T47D (cell line): ENCODE data around the gene TRPM3.
A peak's percentile ranks its signal among the peaks of the same experiment; 100 is the strongest.

Experiments used
- DNase-seq, 2 experiments: peaks; one replicate each; pipeline versions ENCODE4 v3.0.0 to v3.0.0-alpha.2; 2011 to 2012; ENCODE audit warnings: low read depth in 1 of 2, low spot score in 1 of 2
- JUND ChIP-seq: IDR thresholded peaks from 2 replicates; pipeline ENCODE4 v1.6.1; 2012; ENCODE audit warnings: low read depth
- in situ Hi-C: cut with HindIII; loops from 2 replicates; pipeline ENCODE4 v1.10.0; 2016; ENCODE audit warnings: low sequenced_read_pairs, low pct_unique_long_range_greater_than_20kb

The TRPM3 gene

GRCh38 chr9:71090896-71091295 lies 30.5 kb downstream of the TRPM3 start:
- TF ChIP-seq JUND = no peak
- DNase-seq = no peak
- in situ Hi-C loops = no loop called here

DNA sequence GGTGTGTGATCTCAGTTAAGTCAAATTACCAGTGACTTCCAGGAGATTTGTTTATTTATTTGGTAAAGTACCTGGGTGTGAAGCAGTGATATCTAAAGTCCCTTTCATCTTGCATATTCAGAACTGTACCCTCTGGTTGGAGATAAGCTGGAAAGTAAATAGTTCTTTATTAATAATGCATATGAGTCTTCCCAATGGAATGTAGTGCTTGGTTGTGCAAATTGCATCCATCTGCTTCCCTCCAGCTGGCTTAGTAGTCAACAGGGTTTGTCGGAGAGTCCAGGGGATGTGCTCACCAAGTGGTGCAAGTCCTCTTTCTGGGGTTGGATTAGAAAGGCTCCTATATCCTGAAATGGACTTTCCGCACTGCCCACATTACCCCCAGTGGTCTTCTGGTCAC lies 42.0 kb downstream of the TRPM3 start:
- DNase-seq = no peak
- in situ Hi-C loops = no loop called here

DNA sequence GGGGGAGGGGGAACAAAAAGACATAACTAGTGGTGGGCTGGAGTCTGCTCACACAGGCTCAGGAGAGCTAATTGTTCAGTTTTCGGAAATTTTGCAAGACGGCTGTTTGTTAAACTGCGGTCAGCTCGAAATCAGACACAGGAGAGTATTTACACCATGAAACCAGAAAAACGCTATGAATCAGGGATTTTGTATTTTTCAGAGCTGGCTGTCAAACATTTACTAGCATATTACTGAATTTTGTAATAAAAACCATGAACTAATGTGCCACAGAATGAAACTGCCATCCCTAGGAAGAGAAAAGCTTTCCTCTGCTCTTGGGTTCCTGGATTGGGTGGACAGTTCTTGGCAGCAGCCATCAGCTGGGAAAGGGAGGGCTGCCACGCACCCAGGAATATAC lies 45.3 kb downstream of the TRPM3 start:
- TF ChIP-seq JUND = no peak
- in situ Hi-C loops = no loop called here
- DNase-seq = no peak

More for the DNA sequence above, 42.0 kb downstream of the TRPM3 start:
- no peak for TF ChIP-seq JUND

DNA sequence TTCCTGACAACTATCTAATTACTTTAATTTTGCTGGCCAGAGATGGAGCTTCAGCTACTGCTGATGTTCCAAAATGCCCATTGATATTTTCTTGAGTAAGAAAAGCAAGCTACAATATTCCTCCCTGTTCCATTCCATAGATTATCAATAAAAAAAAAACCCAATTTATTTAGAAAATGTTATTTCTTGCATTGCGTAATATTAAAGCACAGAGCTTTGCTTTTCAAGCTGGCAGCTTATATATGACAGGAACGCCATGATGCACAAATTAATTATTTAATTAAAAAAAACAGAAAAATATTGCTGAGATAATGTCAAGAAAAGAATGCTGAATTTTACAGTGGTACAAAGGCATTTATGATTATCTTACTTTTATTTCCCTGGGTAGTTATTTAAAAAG lies 47.9 kb downstream of the TRPM3 start:
- no peak for DNase-seq
- in situ Hi-C loops = no loop called here
- TF ChIP-seq JUND = no peak

- in situ Hi-C loops = no loop called here
- TF ChIP-seq JUND = no peak
- DNase-seq = no peak
These were observed 48.8 kb downstream of the TRPM3 start for GRCh38 chr9:71072587-71072986.

GRCh38 chr9:71071633-71072032 lies 49.8 kb downstream of the TRPM3 start:
- no peak for TF ChIP-seq JUND
- no peak for DNase-seq
- in situ Hi-C loops = no loop called here

GRCh38 chr9:71058660-71059059 lies 62.8 kb downstream of the TRPM3 start:
- DNase-seq = no peak
- no peak for TF ChIP-seq JUND
- in situ Hi-C loops = no loop called here

- TF ChIP-seq JUND = no peak
- in situ Hi-C loops = no loop called here
- DNase-seq = no peak
These were observed 69.1 kb downstream of the TRPM3 start for GRCh38 chr9:71052287-71052686.

DNA sequence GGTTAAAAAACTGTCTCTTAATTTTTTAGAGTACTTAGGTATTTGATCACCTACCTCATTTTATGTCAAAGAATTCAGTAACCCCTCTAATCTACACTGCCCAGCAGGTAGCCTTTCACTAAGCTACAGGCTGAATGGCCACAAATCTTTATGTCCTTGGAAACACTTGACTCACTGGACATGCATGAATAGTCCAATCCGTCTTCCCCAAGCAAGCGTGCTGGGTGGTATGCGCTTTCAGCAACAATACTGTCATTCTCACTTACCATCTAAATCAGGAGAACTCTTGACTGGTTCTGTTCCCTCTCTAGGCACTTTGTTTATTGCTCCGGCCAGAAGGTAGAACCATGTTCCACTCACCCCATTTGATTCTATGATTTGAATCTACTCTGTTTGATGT lies 73.1 kb downstream of the TRPM3 start:
- DNase-seq = no peak
- in situ Hi-C loops = no loop called here
- no peak for TF ChIP-seq JUND

DNA sequence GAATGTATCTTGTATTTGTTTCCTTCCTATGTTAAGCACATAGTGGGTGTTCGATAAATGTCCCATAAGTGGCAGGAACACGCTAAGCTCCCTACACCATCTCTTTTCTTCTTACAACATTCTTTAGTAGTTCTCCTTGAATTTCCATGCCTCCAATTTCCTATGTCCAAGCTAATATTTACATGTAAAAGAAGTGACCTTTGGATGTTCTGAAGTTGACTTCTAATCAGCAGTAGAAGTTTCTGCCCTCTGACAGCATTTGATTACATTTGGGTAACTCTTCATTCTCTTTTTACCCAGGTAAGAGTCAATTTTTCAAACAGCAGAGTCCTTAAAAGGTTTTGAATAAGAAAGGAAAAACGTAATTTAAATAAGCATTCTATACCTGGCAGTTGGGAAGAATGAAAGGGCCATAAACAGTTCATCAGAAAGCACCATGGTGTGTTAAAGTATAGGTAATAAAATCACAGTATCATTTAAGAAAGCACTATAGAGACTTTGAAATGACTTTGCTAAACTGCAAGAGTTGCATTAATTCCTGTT lies 78.9 kb downstream of the TRPM3 start:
- no peak for TF ChIP-seq JUND
- DNase-seq = no peak
- in situ Hi-C loops = no loop called here

DNA sequence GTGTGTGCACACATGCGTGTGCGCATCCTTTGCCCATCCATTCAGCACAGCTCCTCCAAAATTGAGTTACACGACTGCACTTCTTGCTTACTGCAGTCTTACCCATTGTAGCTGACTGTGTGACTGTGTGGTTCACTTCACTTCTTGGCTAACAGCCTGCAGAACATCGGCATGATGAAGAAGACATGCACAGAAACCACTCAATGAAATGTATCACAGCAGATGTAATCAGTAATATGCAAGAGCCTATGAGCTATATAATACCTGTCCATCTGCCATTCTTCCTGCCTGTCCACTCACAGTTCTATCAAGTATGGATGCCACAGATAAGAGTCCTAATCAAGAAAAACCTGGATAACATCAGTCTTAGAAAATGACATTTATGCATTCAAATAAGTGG lies 83.9 kb downstream of the TRPM3 start:
- DNase-seq = no peak
- in situ Hi-C loops = no loop called here
- no peak for TF ChIP-seq JUND

GRCh38 chr9:71036501-71036900 lies 84.9 kb downstream of the TRPM3 start:
- TF ChIP-seq JUND = no peak
- peak in 1 of 2 experiments; percentile 15 for DNase-seq
- in situ Hi-C loops = no loop called here

- no peak for TF ChIP-seq JUND
- in situ Hi-C loops = no loop called here
- no peak for DNase-seq
These were observed 88.6 kb downstream of the TRPM3 start for GRCh38 chr9:71032779-71033178.

GRCh38 chr9:71025728-71026127 lies 95.7 kb downstream of the TRPM3 start:
- in situ Hi-C loops = no loop called here
- no peak for TF ChIP-seq JUND
- no peak for DNase-seq
